ENCODE measurements around the gene ADGB. TPM values are rescaled to one million over a fixed set of nuclear protein-coding genes. Genes with fewer than 3 reads are reported as not detected.

The ADGB gene
- not detected in 2 replicates for total RNA-seq

DNA sequence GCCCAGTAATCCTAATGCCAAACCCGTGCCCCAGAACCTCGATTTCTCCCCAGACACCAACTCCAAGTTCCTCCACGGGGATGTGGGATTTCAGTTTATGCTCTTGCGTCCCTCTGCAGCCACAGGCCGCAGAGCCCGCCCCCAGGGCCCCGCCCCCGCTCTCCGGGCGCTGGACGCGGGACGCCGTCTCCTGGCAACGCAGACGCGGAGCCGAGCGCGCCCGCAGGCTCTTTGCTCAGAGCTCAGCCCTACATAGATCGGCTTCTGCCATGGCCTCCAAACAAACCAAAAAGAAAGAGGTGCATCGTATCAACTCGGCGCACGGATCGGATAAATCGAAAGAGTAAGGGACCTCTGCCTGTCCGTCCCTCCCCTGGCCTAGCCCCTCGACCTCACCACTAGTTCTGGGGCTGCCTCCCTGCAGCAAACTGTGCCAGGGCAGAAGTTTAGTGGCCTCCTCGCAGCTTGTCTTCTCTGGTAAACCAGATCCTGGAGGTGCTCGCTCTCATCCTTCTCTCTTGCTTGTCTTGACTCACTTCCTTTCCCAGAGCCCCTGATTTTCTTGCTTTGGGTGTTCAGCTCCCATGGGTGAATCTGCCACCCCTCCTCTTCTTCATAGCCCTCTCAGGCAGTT lies at the start of gene ADGB:
ADGB (plus strand) TSS at position 201 of the 634 bp plus-strand sequence; CDS start at position 270, 69 bp downstream.

Small RNA genes lying within 50 kb of the gene (small RNA-seq; reads per million reads assigned to genes)
- not detected for gene RNU6-906P

Other genes starting within 250 kb of the ADGB start
- gene RAB32, start 55.1 kb upstream of the ADGB start, total RNA-seq, result 69.4 and 82.1 TPM in 2 replicates